ENCODE measurements around the gene PPARA.
"Not testable (repeated sequence)": the region's sequence is repeated elsewhere in the genome, so short reads cannot be mapped to it uniquely, and the experiment has no call there.

Gene PPARA

DNA sequence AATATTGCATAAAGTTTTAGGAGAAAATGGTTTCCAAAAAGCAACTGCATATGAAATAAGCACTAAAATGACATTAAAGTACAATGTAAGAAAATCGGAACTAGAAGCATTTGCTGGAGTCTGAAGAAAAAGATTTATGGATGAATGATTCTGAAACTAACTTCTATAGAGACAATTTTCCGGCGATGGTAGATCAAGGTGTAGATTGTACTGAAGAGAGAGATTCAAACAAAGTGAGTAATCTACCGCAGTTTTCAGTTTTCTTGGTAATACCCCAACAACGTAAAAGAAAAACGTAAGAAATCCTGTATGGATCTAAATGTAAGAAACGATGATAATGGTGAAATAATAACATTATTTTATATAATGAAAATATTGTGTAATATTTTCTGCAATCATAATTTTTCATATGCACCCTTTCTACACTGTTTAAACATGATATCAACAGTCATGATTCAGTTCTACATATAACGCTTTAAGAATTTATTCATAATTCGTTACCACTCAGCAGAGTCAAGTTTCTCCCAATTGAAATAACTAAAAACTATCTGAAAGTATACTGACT, 101.6 kb downstream of the PPARA start:
- TF ChIP-seq, protein P1, sequence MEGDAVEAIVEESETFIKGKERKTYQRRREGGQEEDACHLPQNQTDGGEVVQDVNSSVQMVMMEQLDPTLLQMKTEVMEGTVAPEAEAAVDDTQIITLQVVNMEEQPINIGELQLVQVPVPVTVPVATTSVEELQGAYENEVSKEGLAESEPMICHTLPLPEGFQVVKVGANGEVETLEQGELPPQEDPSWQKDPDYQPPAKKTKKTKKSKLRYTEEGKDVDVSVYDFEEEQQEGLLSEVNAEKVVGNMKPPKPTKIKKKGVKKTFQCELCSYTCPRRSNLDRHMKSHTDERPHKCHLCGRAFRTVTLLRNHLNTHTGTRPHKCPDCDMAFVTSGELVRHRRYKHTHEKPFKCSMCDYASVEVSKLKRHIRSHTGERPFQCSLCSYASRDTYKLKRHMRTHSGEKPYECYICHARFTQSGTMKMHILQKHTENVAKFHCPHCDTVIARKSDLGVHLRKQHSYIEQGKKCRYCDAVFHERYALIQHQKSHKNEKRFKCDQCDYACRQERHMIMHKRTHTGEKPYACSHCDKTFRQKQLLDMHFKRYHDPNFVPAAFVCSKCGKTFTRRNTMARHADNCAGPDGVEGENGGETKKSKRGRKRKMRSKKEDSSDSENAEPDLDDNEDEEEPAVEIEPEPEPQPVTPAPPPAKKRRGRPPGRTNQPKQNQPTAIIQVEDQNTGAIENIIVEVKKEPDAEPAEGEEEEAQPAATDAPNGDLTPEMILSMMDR (IDR thresholded peaks at IDR 0.05; ENCODE audit: low read length, missing control alignments) = no peak
- no peak overlapping the region for H3K4me3 ChIP-seq (replicated peaks; ENCODE audit: low read depth, low read length)
- DNase-seq (ENCODE audit: low read depth) = no peak

DNA sequence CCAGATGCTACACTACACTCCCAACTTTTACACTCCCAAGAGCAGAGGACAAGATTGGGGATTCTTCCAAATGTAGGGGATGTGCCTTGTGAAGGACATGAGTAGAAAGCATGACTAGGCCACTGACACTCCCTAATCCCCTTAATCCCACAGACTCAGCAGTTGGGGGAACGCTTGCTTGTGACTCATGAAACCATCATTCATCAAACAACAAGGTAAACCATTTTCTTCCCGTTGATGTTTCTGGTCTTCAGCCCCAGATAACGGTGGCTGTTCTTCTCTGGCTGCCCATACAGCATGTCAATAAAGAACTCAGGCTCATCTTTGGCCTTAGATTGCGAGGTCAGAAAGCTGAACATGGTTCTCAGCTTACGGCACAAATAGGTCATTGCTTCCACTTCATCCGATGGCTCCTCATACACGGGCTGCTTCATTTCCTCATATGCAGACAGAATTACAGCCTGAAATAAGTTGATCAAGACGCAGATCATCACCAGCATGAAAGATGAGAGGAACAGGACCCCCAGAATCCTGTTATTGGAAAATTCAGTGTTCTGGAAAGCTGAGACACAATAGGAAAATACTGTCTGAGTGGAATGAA, 106.1 kb downstream of the PPARA start:
- TF ChIP-seq, protein P1 (IDR thresholded peaks at IDR 0.05; ENCODE audit: low read length, missing control alignments) = no peak
- no peak for DNase-seq (ENCODE audit: low read depth)
- H3K4me3 ChIP-seq (replicated peaks; ENCODE audit: low read depth, low read length) = no peak overlapping the region

DNA sequence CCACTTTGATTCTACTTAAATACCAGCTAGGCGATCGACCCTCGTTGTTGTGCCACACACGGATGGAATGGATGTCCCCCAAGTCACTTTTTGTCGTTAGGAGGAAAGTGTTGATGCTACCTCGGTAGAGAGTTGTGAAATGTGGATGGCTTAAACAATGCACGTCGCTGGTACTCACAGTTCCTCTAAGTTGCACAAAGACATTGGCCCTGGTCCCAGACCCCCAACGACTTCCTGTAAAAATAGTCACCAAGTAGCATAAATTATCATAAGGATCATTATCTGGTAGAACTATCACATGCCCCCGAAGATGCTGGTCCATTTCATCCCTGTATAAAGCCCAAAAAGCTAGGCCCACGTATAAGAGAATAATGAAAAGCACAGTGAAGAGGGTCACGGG, 109.0 kb downstream of the PPARA start:
- no peak for DNase-seq (ENCODE audit: low read depth)
- H3K4me3 ChIP-seq (replicated peaks; ENCODE audit: low read depth, low read length) = no peak overlapping the region
- TF ChIP-seq, protein P1 (IDR thresholded peaks at IDR 0.05; ENCODE audit: low read length, missing control alignments) = no peak

- DNase-seq (ENCODE audit: low read depth) = no peak
- TF ChIP-seq, protein P1 (IDR thresholded peaks at IDR 0.05; ENCODE audit: low read length, missing control alignments) = no peak
- no peak overlapping the region for H3K4me3 ChIP-seq (replicated peaks; ENCODE audit: low read depth, low read length)
These were observed 109.7 kb downstream of the PPARA start for GRCh38 chr22:46260038-46260437.

DNA sequence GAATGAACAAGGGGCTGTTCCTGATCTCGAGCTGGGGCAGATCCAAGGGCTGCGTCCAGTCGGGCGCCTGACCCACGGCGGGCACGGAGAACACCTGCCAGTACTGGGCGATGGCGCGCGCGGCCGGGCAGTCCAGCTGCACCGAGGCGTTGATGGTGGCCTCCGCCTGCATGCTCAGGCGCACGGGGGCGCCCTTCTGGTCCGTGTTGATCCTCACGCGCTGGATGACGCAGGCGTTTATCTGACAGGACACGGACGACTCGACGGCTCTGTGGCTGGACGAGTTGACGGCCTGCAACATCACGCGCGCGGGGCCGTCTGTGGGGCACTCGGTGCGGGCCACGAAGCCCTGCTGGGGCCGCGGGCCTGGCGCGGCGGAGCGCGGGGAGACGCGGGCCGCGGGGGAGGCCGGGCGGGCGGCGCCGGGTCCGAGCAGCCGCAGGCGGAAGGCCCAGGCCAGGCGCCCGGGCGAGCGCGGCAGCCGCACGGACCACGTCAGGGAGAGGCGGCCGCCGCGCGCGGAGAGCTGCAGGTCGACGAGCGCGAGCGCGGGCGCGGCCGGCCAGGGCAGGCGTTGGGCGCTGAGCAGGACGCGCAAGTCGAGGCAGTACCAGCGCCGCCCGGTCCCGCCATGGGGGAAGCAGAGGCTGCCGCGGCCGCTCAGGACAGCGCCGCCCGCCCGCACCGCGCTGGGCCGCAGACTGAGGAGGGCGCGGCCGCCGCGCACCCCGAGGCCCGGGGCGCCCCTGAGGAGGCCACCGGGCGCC, 112.3 kb downstream of the PPARA start:
- TF ChIP-seq, protein P1 (IDR thresholded peaks at IDR 0.05; ENCODE audit: low read length, missing control alignments) = peak; percentile 15
- DNase-seq (ENCODE audit: low read depth) = peak; percentile 59
- H3K4me3 ChIP-seq (replicated peaks; ENCODE audit: low read depth, low read length) = no peak overlapping the region

- H3K4me3 ChIP-seq (replicated peaks; ENCODE audit: low read depth, low read length) = no peak within 1 kb of the TSS
- TF ChIP-seq, protein P1 (IDR thresholded peaks at IDR 0.05; ENCODE audit: low read length, missing control alignments) = no peak
- DNase-seq (ENCODE audit: low read depth) = no peak
These were observed 112.9 kb downstream of the PPARA start, which contains the start of gene PKDREJ for GRCh38 chr22:46263216-46263590. Gene PKDREJ, minus strand, starts transcription at chr22:46263343. Its CDS starts 21 bp downstream, at chr22:46263322.

DNA sequence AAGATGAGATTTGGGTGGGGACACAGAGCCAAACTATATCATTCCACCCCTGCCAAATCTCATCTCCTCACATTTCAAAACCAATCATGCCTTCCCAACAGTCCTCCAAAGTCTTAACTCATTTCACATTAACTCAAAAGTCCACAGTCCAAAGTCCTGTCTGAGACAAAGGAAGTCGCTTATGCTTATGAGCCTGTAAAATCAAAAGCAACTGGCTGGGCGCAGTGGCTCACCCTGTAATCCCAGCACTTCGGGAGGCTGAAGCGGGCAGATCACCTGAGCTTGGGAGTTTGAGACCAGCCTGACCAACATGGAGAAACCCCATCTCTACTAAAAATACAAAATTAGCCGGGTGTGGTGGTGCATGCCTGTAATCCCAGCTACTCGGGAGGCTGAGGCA, 114.2 kb downstream of the PPARA start:
- DNase-seq (ENCODE audit: low read depth); H3K4me3 ChIP-seq (replicated peaks; ENCODE audit: low read depth, low read length): not testable (repeated sequence)

DNA sequence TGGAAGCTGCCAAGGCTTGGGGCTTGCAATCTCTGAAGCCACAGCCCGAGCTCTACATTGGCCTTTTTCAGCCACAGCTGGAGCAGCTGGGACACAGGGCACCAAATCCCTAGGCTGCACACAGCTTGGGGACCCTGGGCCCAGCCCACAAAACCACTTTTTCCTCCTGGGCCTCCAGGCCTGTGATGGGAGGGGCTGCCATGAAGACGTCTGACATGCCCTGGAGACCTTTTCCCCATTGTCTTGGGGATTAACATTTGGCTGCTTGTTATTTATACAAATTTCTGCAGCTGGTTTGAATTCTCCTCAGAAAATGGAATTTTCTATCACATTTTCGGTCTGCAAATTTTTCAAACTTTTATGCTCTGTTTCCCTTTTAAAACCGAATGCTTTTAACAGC, 115.3 kb downstream of the PPARA start:
- DNase-seq (ENCODE audit: low read depth); H3K4me3 ChIP-seq (replicated peaks; ENCODE audit: low read depth, low read length): not testable (repeated sequence)
